Activated CD4-positive, CD25-positive, alpha-beta regulatory T cell (primary cell): ENCODE results near the gene TRAPPC12.

ENCODE experiments used
- DNase-seq, 4 experiments: peaks; one replicate each; lab custom pipeline; 2025; lab: John Stamatoyannopoulos, UW

The TRAPPC12 gene

DNA sequence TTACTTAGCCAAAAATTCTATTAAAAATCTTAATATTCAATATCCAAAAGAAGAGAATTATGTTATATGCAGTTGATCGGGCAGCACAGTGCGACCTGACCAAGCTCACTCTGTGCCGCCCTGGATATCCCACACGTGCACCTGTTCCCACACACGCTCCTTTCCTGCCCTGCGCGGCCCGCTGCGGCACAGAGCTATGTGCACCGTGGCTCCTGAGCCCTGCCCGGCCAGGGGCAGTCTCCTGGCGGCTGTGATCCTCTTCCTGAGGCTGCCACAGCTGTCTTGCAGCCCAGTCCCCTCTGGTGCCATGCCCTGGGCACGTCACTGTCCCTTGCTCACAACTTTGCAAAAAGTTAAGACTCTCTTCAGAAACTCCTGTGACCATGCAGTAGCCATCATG lies 29.3 kb downstream of the TRAPPC12 start:
- no peak for DNase-seq

DNA sequence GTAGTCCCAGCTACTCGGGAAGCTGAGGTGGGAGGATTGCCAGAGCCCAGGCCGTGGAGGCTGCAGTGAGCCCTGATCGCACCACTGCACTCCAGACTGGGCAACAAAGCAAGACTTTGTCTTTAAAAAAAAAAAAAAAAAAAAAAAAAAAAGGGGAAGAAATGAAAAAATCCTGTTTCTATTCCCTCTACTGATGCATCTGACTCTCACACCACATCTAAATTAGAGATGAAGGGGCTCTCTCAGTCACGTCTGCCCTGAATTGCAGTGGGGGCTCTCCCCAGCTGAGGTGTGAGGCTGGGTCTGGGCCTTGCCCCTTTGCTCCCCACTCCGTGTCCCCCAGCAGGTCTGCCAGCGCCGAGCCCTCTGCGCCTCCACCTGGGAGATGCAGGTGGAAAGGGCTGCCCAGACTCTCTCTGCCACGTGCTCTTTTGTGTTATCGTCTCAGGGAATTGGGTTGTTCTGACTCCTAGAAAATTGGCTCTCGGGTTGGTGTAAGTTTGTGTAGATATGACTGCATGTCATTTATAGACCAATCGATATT lies 30.2 kb downstream of the TRAPPC12 start:
- DNase-seq, result no peak

DNA sequence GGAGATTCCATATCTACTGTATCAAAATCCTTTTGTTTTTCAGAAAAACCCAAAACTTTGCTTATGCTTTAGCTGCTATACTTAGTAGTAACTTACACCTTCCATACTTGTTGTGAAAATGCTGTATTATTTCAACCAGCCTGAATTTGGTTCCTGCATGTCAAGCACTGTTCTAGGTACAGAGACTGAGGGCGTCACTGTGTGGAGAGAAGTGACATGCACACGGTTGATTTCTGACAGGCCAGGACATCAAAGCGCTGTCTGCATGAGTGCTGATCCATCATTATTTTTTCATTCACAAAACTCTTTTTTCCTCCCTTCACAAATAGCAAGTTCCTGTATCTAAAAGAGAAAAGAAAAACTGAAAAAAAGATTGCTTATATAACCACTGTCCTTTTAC lies 31.6 kb downstream of the TRAPPC12 start:
- DNase-seq, result no peak

DNA sequence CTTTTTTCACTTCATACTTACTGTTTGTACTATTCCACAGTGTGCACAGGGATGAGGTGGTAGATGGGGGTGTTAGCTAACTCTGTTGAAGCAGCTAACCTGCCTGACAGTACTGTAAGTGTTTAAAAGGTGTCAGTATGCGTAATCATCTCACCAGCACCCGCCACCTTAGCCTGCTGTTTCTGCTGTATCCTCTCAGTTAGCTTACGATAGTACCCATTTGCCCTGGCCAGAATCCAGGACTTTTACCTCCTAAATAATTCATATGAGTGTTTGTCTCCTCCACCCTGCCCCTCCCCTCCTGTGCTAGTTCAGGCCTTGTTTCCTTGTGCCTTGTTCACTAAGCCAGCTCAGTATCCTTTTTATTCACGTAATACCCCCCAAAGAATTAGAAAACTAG lies 34.2 kb downstream of the TRAPPC12 start:
- DNase-seq, result no peak

DNA sequence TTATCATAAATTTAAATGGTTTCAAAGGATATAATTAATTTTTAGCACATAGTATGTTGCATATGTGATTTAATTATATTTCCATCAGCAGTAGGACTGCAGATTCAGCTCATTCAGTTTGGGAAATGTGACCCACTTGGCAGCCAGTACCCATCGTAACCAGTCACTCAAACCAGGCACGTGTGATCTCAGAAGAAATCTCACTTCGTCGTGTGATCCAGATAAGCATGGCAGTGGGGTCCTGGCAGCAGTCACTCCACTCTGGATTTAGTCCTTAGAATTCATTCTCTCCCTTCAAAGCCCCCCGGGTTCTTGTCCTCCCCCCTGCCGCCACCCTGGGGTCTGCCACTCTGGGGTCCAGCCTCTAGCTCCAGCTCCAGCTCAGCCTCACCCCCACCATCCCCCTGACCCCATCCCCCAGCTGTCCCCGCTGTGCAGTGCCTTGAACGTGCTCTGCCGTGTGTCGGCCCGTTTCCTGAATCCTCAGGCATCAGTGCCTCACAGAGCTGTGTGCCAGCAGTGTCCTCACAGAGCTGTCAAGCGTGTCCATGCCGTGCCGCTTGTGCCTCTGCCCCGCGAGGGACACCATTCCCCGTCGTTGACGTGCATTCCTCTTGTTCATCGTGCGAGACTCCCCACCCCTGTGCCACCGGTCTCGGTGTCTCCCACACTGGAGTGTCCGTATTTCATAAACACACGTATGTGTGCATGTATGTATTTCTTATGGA lies 34.8 kb downstream of the TRAPPC12 start:
- DNase-seq, result no peak

DNA sequence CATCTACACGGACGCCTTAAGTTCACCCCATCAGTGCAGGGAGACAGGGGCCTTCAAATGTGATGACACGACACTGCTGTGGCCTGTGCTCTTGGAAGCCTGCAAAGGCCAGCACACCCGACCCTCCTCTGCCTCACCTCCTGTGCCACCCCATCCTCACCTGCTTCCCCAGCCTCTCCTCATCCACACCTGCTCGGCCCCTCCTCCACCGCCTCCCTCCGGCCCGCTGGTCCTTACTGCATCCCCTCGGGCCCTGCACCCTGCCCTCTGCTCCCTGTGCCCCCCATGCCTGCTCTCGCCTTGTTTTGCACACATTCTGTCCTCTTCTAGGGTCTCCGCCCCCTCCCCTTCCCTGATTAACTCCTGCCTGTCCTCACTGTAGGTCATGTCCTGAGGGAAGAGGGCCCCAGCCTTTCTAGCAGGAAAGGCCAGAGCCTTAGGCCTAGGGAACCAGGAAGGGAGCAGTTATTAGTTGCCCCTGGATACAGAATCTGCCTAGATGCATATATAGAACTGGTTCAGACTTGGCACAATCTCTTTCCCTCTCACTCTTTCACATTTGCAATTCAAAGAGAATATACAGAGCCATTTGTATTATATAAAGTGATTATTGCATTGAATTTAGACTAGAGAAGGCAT lies 39.4 kb downstream of the TRAPPC12 start:
- DNase-seq, result no peak

DNA sequence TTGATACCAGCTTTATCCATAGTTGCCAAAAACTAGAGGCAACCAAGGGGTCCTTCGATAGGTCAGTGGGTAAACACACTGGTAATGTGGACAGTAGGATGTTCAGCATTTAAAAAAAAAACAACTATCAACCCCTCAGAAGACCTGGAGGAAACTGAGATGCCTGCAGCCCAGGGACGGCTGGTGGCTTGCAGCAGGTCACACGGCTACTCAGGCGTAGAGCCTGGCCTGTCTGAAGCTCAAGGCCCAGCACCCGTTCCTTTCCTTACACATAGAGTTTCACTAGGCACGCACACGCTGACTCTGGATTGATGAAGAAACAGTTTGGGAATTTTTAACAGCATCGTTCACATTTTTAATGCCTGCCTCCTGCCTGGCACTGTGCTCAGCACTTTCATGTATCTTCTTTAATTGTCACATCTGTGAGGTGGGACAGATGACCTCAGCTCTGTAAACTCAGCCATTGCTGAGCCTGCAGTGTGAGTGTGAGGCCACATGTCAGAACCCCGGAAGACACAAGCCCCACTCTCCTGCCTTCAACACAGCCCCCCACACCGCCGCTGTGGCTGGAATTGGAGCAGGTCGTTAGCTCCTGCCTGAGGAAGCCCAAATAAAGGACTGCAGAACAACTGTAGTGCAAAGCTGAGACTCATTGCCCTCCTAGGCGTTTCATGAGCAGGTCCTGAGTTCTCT lies 40.7 kb downstream of the TRAPPC12 start:
- no peak for DNase-seq

DNA sequence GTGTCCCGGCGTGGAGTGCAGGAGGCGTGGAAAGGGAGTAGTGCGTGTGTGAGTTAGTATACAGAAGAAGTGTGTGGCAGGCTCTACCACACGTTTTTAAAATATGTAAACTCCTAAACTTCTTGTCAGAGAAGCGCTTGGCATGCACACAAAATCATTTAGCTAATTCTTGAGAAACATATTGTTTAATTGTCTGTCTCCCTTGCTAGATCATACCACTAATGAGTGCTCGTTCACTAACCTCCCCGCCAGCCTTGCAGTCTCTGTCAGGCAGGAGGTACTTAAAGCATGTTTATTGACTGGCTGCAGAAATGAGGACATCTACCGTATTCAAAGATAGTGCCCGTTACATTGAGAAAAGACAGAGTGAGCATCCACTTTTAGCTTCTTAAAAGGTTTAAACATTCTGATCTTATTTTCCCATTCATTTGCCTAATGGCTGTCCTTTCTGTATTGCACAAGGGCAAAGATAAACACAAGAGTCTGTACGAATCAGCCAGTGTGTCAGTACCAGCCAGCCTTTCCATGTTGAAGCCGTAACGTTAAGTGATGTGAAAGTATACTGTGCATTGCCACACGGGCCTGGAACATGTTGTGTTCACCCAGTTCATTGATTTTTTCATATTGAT lies 41.4 kb downstream of the TRAPPC12 start:
- no peak for DNase-seq

DNA sequence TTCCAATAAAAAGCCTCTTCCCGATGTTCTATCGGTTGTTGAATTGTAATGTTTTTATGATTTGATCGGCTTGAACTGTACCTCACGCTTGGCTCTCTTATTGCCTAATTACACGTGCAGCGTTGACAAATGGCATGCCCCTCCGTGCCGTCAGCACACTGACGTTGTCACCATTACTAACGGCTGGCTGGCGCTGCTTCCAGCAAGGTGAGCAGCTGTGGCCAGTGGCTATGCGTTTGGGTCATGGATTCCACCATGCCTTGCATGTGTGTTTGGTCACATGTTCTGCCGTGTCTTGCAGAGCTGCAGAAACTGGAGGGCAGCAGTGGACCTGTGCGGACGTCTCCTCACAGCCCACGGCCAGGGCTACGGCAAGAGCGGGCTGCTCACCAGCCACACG lies 42.1 kb downstream of the TRAPPC12 start:
- DNase-seq, result no peak

DNA sequence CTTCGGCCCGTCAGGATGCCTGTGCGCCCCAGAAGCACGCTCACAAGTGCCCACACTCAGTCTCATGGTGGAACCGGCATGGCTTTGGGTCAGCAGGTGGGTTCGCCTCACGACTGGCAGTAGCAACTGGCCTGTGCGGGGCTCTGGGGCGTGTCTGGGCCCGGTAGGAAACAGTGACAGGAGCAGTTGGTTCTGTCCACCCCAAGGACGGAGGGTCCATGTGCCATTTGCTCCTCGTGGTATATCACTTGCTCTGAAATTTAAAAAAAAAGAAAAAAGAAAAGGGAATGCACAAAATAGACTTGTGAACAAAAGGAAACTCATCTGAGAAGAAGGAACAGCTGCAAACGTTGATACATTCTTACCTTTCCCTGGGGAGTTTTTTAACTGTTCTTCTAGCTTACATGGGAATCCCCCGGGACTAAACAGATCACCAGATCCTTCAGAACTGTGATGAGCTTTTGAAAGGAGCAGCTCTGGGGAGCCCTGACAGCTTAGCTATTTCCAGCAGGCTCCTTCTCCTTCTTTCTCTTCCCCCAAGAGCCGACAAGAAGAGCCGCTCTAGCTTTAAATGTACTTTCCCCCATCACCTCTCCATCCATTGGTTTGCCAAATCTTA lies 42.8 kb downstream of the TRAPPC12 start:
- DNase-seq, result no peak

DNA sequence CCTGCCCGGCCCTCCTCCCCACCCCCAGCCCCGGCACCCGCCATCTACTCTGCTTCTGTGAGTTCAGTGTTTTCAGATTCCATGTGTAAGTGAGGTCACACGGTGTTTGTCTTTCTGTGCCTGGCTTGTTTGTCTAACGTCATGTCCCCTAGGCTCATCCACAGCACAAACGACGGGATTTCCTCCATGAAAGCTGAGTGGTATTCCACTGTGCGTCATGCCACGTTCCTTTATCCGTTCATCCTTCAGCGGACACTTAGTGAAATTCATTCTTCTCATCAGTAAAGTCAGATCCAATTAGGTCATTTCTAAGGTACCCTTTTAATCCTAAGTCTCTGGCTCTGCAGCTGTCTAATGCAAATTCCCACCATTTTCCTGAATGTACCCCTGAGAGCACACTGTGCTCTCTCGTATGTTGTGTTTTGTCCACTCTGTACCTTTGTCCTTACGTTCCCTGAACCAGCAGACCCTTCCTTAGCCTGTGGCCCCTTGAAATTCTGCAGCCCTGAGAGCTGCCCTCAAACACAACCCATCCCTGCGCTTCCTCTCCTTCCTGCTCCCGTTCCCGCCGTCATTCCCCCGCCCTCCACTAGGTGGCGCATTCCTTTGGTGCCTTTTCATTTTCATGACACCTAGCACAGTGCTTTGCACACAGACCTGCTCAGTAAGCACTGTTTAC lies 44.1 kb downstream of the TRAPPC12 start:
- DNase-seq, result peak; percentile 32 to 73 (median 52)

DNA sequence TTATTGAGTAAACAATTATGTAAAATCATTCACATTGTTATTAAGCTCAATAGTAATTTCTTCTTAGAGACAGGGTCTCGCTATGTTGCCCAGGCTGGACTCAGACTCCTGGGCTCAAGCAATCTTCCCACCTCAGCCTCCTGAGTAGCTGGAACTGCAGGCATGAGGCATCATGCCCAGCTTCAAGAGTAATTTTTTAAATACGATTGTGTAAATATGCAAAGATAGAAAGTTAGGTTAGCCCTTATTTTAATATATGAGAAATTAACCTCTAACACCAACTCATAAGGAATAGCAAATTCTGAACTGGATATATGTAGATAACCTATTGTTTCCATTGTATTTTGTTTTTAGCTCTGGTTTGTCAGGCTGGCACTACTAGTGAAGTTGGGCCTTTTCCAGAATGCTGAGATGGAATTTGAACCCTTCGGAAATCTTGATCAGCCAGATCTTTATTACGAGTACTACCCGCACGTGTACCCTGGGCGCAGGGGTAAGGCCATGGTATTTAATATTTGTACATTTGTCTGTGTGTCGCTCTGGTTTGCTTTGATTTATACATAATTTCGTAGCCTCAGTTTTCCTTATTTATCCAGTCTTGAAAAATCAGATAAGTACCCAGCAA lies 44.8 kb downstream of the TRAPPC12 start:
- DNase-seq, result no peak

DNA sequence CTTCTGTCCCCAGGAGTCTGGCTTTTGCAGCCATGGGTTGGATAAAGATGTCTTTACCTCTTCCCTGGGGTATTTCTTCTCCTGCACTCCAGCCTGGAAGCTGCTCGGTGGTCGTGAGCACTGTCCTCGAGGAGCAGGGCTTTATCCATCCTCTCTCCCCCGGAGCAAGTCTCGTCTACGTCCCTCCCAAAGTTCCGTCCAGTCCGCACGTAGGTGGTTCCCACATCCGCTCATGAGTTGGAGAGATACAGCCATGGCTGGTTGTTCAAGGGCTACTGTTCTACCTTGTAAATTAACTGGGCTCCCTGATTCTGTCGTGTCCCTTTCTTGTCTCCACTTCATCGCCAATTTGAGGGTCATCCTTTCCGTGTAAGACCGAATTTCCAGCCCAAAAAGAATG lies 47.1 kb downstream of the TRAPPC12 start:
- no peak for DNase-seq

DNA sequence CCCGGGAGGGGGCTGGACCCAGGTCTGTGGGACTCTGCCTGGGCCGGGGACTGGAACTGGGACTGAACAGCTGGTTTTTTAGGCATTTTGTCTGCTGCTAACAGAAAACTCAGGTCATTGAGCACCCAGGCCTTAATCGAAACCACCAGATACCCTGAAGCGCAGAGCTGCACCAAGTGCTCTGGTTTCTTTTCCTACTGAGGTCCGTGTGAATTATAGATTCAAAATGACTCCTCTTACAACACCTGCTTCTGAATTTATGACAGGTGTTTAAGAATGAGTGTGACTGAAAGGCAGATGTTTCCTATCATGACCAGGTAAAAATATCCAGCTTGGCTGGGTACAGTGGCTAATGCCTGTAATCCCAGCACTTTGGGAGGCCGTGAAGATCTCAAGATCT lies 47.8 kb downstream of the TRAPPC12 start:
- DNase-seq, result no peak

DNA sequence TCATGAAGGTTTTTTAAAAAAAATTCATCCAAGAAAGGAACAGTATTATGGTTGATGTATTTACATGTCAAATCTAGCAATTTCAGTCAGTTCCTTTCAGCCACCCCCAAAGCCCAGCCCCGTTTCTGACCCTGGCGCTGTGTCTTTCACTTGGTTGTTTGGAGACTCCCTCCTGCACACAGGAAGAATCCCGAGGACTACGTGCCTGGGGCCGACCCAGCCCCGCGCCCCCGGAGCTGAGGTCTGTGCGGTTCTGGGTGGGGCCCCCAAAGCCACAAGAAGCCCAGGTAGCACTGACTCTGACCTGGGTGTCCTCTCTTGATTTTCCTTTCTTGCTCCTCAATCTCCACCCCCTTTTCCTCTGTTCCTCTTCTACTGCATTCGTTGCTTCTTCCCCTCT lies 49.1 kb downstream of the TRAPPC12 start:
- no peak for DNase-seq

DNA sequence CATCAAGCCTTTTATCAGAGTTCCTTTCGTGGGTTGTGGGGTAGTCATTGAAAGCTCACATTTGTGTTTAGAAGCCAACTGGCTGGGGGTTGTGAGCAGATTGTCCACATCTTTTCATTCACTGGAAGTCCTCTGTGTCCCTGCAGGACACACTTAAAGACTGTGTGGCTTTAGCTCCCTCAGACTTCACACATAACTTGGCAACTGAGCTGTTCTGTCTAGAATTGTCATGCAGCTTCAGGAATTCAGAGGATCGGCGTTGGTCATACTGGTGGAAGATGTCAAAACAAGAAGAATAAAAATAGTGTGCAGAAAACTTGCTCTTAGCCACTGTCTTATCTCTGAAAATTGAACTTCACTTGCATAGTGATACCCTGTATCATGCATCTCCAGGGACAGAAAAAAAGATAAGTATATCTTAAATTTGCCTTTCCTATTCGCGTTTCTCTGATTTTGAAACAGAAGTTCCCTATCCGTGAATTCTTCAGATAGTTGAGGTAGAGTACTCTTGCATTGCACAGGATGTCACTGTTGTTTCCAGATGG lies 49.6 kb downstream of the TRAPPC12 start:
- DNase-seq, result no peak

DNA sequence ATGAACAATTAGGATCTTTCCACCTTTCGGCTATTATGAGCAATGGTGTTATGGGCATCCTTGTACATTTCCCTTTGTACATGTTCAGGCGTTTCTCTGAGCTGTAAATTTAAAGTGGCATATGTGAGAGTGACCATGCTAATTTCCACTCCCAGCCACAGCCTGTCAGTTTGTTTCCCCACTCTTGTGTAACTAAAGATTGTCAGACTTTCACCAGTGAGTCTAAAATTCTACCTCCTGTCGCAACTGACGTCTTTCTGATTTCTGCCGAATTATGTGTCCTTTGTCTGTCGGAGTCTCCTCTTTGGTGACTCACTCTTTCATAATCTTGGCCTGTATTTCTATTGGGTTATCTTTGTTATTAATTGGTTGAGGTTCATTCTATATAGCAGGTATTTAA lies 50.7 kb downstream of the TRAPPC12 start:
- no peak for DNase-seq

DNA sequence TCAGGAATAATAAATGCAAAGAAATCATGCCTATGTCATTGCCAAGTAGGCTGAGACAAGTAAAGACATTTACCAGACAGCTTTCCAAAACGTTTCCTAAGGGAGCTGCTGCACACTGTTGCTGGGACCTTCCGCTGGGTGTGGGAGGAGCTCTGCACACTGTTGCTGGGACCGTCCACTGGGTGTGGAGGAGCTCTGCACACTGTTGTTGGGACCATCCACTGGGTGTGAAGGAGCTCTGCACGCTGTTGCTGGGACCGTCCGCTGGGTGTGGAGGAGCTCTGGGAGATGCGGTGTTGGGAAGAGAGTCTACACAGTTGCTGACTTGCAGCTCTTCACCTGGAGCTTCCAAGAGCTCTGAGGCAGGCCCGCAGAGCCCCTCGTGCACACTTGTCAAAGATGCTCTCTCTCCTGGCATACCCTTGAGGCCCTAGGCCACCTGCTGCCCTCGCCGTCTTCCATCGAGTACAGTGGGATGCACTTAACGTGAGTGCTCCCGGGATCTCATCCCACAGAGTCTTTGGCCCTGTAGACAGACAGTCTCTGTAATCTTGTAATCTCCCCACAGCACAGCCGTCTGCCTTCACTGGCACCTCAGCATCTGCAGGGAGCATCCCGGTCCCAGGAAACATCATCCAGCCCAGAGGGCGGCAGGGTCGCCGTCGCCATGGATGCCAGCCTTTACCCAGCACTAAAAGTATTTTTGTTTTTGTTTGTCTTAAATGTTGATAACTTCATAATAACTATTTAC lies 51.4 kb downstream of the TRAPPC12 start:
- no peak for DNase-seq

DNA sequence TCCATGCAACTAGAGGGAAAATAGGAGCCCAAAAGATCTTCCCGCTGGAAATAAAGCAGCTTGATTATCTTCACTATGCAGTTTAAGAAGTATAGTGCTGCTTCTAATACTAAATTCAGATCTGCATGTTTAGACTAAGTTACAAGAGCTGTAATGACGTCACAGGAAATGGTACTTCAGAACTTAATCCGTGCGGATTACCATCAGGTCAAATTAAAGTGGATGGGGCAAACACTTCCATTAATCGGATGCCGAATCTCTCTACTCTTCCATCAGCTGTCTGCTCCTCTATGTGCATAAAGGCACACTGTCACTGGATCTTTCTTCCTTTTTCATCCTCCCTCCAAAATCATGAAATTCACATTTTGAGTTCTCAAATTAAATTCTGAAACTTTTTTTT lies 52.6 kb downstream of the TRAPPC12 start:
- DNase-seq, result no peak

DNA sequence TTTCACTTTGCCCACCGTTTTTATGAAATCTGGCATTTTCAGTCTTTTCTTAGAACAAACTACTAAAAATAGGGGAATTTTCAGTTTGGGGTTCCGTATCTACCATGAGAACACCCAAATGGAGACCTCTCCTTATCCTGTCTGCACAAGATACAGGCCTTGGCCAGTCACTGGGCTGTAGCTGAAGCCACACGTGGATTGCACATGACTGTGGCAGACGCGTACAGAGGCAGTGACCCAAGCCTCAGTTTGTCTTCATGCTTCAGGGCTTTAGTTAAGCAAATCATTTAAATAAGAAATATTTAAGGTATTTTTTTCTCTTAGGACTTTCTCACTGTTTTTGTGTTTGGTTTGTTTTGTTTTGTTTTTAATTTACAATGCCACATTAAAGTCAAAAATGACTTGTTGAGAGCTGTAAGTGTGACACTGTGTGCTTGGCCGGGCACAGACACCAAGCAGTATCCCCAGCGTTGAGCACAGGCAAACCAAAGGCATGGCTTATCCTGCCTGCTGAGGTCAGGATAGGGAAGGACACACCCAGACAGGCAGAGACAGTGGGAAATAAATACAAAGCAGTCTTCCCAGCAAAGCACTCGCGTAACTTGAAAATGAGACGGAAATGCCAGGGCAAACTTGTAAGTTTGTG lies 53.3 kb downstream of the TRAPPC12 start:
- no peak for DNase-seq
